ENCODE data around the gene ATAD3B.
"Not testable (repeated sequence)": the region's sequence is repeated elsewhere in the genome, so short reads cannot be mapped to it uniquely, and the experiment has no call there.

The ATAD3B gene

GRCh38 chr1:1479547-1480487 lies 8.3 kb downstream of the ATAD3B start:
- no peak for ATAC-seq
- DNase-seq = no peak

GRCh38 chr1:1480488-1480867 lies 8.9 kb downstream of the ATAD3B start:
- DNase-seq, ATAC-seq: not testable (repeated sequence)

- ATAC-seq, DNase-seq: not testable (repeated sequence)
These were observed 10.2 kb downstream of the ATAD3B start for GRCh38 chr1:1481811-1482210.

- no peak for ATAC-seq
These were observed 11.3 kb downstream of the ATAD3B start for GRCh38 chr1:1482856-1483255.

GRCh38 chr1:1483714-1484113 lies 12.1 kb downstream of the ATAD3B start:
- ATAC-seq = no peak
- DNase-seq = no peak

More at GRCh38 chr1:1482856-1483255, 11.3 kb downstream of the ATAD3B start:
- no peak for DNase-seq

- DNase-seq = not testable (repeated sequence)
- peak; percentile 10 for ATAC-seq
These were observed 13.6 kb downstream of the ATAD3B start for GRCh38 chr1:1484976-1485750.

- DNase-seq, ATAC-seq: not testable (repeated sequence)
These were observed 14.3 kb downstream of the ATAD3B start for GRCh38 chr1:1485755-1486317.

GRCh38 chr1:1487701-1488100 lies 16.1 kb downstream of the ATAD3B start:
- no peak for ATAC-seq

GRCh38 chr1:1489231-1489630 lies 17.7 kb downstream of the ATAD3B start:
- ATAC-seq (no peak), DNase-seq (no peak)

More at GRCh38 chr1:1487701-1488100, 16.1 kb downstream of the ATAD3B start:
- no peak for DNase-seq

- DNase-seq (no peak), ATAC-seq (no peak)
These were observed 18.3 kb downstream of the ATAD3B start for GRCh38 chr1:1489861-1490260.

- no peak for DNase-seq
- ATAC-seq = no peak
These were observed 19.2 kb downstream of the ATAD3B start for GRCh38 chr1:1490633-1491230.

- no peak for DNase-seq
- no peak for ATAC-seq
These were observed 20.0 kb downstream of the ATAD3B start for GRCh38 chr1:1491601-1492000.

GRCh38 chr1:1494311-1494710 lies 22.7 kb downstream of the ATAD3B start:
- not testable (repeated sequence) for ATAC-seq, DNase-seq

GRCh38 chr1:1495461-1495975 lies 24.0 kb downstream of the ATAD3B start:
- DNase-seq, ATAC-seq: not testable (repeated sequence)

GRCh38 chr1:1504777-1505365 lies 33.3 kb downstream of the ATAD3B start:
- DNase-seq (peak; percentile 79), ATAC-seq (peak; percentile 85)

GRCh38 chr1:1505366-1505798 lies 33.8 kb downstream of the ATAD3B start:
- DNase-seq (peak; percentile 43), ATAC-seq (peak; percentile 48)

- DNase-seq, ATAC-seq: not testable (repeated sequence)
These were observed 34.2 kb downstream of the ATAD3B start for GRCh38 chr1:1505801-1506200.

- DNase-seq = no peak
- no peak for ATAC-seq
These were observed 35.7 kb downstream of the ATAD3B start for GRCh38 chr1:1507305-1507704.

GRCh38 chr1:1508775-1509464 lies 37.4 kb downstream of the ATAD3B start:
- not testable (repeated sequence) for ATAC-seq, DNase-seq

- not testable (repeated sequence) for DNase-seq, ATAC-seq
These were observed 37.9 kb downstream of the ATAD3B start for GRCh38 chr1:1509465-1509850.

Measured in stimulated activated naive CD8-positive, alpha-beta T cell treated with anti-CD3 and anti-CD28 coated beads, Interleukin-15, Interleukin-2, amounts not matched to agents 100 U/mL and 50 U/mL, for 24 hours (primary cell).